ENCODE measurements around the gene DOCK10. TPM values are rescaled to one million over a fixed set of nuclear protein-coding genes. Genes with fewer than 3 reads are reported as not detected.

Gene DOCK10
- total and polyA plus RNA-seq, 2 donors (not counting 1 experiment from before 2014, with no cell fraction given): 49.5 to 139 TPM

DNA sequence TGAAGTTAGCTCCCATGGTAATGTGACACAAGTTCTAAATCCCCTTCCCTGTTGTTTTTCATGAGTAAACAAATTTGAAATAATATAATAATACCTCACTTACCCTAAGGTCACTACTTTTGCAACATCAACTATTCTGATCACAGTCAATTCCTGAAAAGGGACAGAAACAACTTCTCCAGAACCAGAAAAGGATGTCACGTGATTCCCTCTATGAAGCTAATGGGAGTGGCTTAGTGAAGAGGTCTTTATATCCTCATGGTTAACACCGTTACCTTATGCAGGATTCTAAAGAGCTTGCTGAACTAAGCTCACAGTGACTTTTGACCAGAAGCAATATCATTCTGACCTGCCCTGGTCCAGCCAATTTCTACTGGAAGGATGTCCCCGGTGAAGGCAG lies 51.6 kb downstream of the DOCK10 start:
- DNase-seq (no peak), ATAC-seq (ENCODE audit: low read depth) (no peak)
- Histone ChIP-seq H3K27me3 (replicated peaks in 1 of 4; ENCODE audit: control extremely low read depth in 1 of 4, control insufficient read depth in 3 of 4, insufficient read depth in 4 of 4, low read length in 3 of 4) (no peaks in the 10 kb centered on the region), H3K4me3 (ENCODE audit: control extremely low read depth in 1 of 5, extremely low read depth in 1 of 5, insufficient read depth in 1 of 5, low read depth in 2 of 5, low read length in 4 of 5) (no peak overlapping the region), H3K36me3 (replicated peaks in 1 of 2; ENCODE audit: control extremely low read depth in 1 of 2, control insufficient read depth in 1 of 2, extremely low read depth in 1 of 2, insufficient read depth in 2 of 2, low read length in 1 of 2) (peaks cover 0 to 4% of the 10 kb centered on the region in 2 experiments), H2AFZ (ENCODE audit: insufficient read depth, low read depth, low read length, poor library complexity, severe bottlenecking) (no peak overlapping the region), H3K4me1 (ENCODE audit: control insufficient read depth in 2 of 2, insufficient read depth in 2 of 2, low read length in 2 of 2) (peaks cover 4 to 11% of the 10 kb centered on the region in 2 donors), H3K27ac (ENCODE audit: low read length in 2 of 2) (no peak overlapping the region), H3K9ac (ENCODE audit: low read length) (no peak overlapping the region), H3K4me2 (replicated peaks; ENCODE audit: low read depth, low read length, poor library complexity, severe bottlenecking) (no peak overlapping the region), H3K9me3 (ENCODE audit: control extremely low read depth in 1 of 3, control insufficient read depth in 2 of 3, insufficient read depth in 1 of 3, low read length in 2 of 3) (no peaks in the 10 kb centered on the region), H3K79me2 (ENCODE audit: control insufficient read depth, insufficient read depth, low read length) (peaks cover 64% of the 10 kb centered on the region), H4K20me1 (ENCODE audit: control insufficient read depth, insufficient read depth, low read length, poor library complexity, severe bottlenecking) (no peaks in the 10 kb centered on the region)
- Mint-ChIP-seq H3K4me1 (peaks cover 21% of the 10 kb centered on the region), H3K27ac (no peak overlapping the region), H3K4me3 (no peak overlapping the region), H3K9me3 (ENCODE audit: insufficient read depth) (no peaks in the 10 kb centered on the region), H3K27me3 (no peaks in the 10 kb centered on the region)
- ChIA-PET POLR2A (no interaction called here), CTCF (interaction anchor here (2.5 to 3.0 kb wide), 2 partner anchors 11 to 59 kb away, joined by 14 to 16 read pairs; no protein-coding TSS in a partner anchor)
- WGBS (ENCODE audit: insufficient coverage): no CpG with 5 or more reads among the region's 3 CpGs
- intact Hi-C loops (cut with micrococcal nuclease): loop anchor here (1.0 kb wide), 1 partner anchor 7 kb away; no protein-coding TSS in a partner anchor
- TF ChIP-seq, protein P1, sequence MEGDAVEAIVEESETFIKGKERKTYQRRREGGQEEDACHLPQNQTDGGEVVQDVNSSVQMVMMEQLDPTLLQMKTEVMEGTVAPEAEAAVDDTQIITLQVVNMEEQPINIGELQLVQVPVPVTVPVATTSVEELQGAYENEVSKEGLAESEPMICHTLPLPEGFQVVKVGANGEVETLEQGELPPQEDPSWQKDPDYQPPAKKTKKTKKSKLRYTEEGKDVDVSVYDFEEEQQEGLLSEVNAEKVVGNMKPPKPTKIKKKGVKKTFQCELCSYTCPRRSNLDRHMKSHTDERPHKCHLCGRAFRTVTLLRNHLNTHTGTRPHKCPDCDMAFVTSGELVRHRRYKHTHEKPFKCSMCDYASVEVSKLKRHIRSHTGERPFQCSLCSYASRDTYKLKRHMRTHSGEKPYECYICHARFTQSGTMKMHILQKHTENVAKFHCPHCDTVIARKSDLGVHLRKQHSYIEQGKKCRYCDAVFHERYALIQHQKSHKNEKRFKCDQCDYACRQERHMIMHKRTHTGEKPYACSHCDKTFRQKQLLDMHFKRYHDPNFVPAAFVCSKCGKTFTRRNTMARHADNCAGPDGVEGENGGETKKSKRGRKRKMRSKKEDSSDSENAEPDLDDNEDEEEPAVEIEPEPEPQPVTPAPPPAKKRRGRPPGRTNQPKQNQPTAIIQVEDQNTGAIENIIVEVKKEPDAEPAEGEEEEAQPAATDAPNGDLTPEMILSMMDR (IDR thresholded peaks at IDR 0.05): no peak
- TF ChIP-seq EZH2 (IDR thresholded peaks at IDR 0.05; ENCODE audit: borderline replicate concordance, insufficient read depth, low read depth, low read length, poor library complexity, severe bottlenecking): no peak

- Histone ChIP-seq H3K4me1 (ENCODE audit: control insufficient read depth in 2 of 2, insufficient read depth in 2 of 2, low read length in 2 of 2) (peaks cover 25 to 34% of the 10 kb centered on the region in 2 donors), H3K79me2 (ENCODE audit: control insufficient read depth, insufficient read depth, low read length) (peaks cover 55% of the 10 kb centered on the region), H3K4me2 (replicated peaks; ENCODE audit: low read depth, low read length, poor library complexity, severe bottlenecking) (no peak overlapping the region), H3K27me3 (replicated peaks in 1 of 4; ENCODE audit: control extremely low read depth in 1 of 4, control insufficient read depth in 3 of 4, insufficient read depth in 4 of 4, low read length in 3 of 4) (no peaks in the 10 kb centered on the region), H3K27ac (ENCODE audit: low read length in 2 of 2) (no peak overlapping the region), H3K9me3 (ENCODE audit: control extremely low read depth in 1 of 3, control insufficient read depth in 2 of 3, insufficient read depth in 1 of 3, low read length in 2 of 3) (peaks cover 0 to 3% (median 0%) of the 10 kb centered on the region in 3 donors), H3K9ac (ENCODE audit: low read length) (no peak overlapping the region), H2AFZ (ENCODE audit: insufficient read depth, low read depth, low read length, poor library complexity, severe bottlenecking) (no peak overlapping the region), H3K4me3 (ENCODE audit: control extremely low read depth in 1 of 5, extremely low read depth in 1 of 5, insufficient read depth in 1 of 5, low read depth in 2 of 5, low read length in 4 of 5) (no peak overlapping the region), H4K20me1 (ENCODE audit: control insufficient read depth, insufficient read depth, low read length, poor library complexity, severe bottlenecking) (no peaks in the 10 kb centered on the region), H3K36me3 (replicated peaks in 1 of 2; ENCODE audit: control extremely low read depth in 1 of 2, control insufficient read depth in 1 of 2, extremely low read depth in 1 of 2, insufficient read depth in 2 of 2, low read length in 1 of 2) (peaks cover 0 to 3% of the 10 kb centered on the region in 2 experiments)
- intact Hi-C loops (cut with micrococcal nuclease): no loop called here
- H3K27ac Mint-ChIP-seq: no peak overlapping the region
- no peak overlapping the region for H3K4me3 Mint-ChIP-seq
- DNase-seq: no peak
- TF ChIP-seq EZH2 (IDR thresholded peaks at IDR 0.05; ENCODE audit: borderline replicate concordance, insufficient read depth, low read depth, low read length, poor library complexity, severe bottlenecking): no peak
- TF ChIP-seq, protein P1 (IDR thresholded peaks at IDR 0.05): no peak
- H3K27me3 Mint-ChIP-seq: no peaks in the 10 kb centered on the region
- CTCF ChIA-PET: interaction anchor here (1.4 kb wide), 1 partner anchor 17 kb away, joined by 3 read pairs; no protein-coding TSS in a partner anchor
- no peaks in the 10 kb centered on the region for H3K9me3 Mint-ChIP-seq (ENCODE audit: insufficient read depth)
- POLR2A ChIA-PET: no interaction called here
- no peak for ATAC-seq (ENCODE audit: low read depth)
- WGBS (ENCODE audit: insufficient coverage): 80% methylated on average over 1 of the region's 4 CpGs
- peaks cover 36% of the 10 kb centered on the region for H3K4me1 Mint-ChIP-seq
Measured at GRCh38 chr2:224987733-224988132, 54.5 kb downstream of the DOCK10 start.
